WTC11 (cell line): ENCODE results near the gene TRIM25. TPM values are rescaled to one million over a fixed set of nuclear protein-coding genes. Genes with fewer than 3 reads are reported as not detected.

Experiments used
- ATAC-seq: fragments of 200-7000 bp; cut with Tn5 transposase; 2 replicates; pipeline ENCODE4 v1.10.0; 2021; ENCODE audit warnings: mild to moderate bottlenecking, moderate library complexity
- CTCF ChIA-PET: fragments of 300-600 bp; sonication (Branson Sonifier 250); formaldehyde crosslinking; loops from one replicate; lab custom pipeline; 2021; ENCODE audit warnings: antibody characterized with exemption; lab: Charles Lee
- POLR2A ChIA-PET: fragments of 350-600 bp; sonication (Branson Sonifier 250); formaldehyde crosslinking; loops from one replicate; lab custom pipeline; 2021; ENCODE audit warnings: antibody characterized with exemption; lab: Charles Lee
- DNase-seq: peaks from one replicate; pipeline ENCODE4 v3.0.0; 2021; ENCODE audit warnings: low spot score
- H3K27ac Mint-ChIP-seq: 2 replicates; pipeline ENCODE4 v1.8.0; 2021; ENCODE audit warnings: mixed read lengths
- H3K27me3 Mint-ChIP-seq: 2 replicates; pipeline ENCODE4 v1.8.0; 2021; ENCODE audit warnings: low read depth, mild to moderate bottlenecking, moderate library complexity, mixed read lengths
- H3K36me3 Mint-ChIP-seq: 2 replicates; pipeline ENCODE4 v1.8.0; 2021; ENCODE audit warnings: mixed read lengths
- H3K4me1 Mint-ChIP-seq: 2 replicates; pipeline ENCODE4 v1.8.0; 2022; ENCODE audit warnings: mixed read lengths
- H3K4me3 Mint-ChIP-seq: 2 replicates; pipeline ENCODE4 v1.8.0; 2021; ENCODE audit warnings: mild to moderate bottlenecking, moderate library complexity, mixed read lengths
- H3K9me3 Mint-ChIP-seq: 2 replicates; pipeline ENCODE4 v1.8.0; 2021; ENCODE audit warnings: mixed read lengths
- AR ChIP-seq: fragments of 250-450 bp; sonication (Bioruptor Pico); IDR thresholded peaks from 2 replicates; pipeline ENCODE4 v1.9.0; 2021; ENCODE audit warnings: mild to moderate bottlenecking
- ATF6 ChIP-seq: sonication (generic); formaldehyde crosslinking; IDR thresholded peaks from 2 replicates; pipeline ENCODE4 v1.8.1; 2023; ENCODE audit warnings: mild to moderate bottlenecking, missing genetic modification reagents
- CREB1 ChIP-seq: sonication (generic); formaldehyde crosslinking; IDR thresholded peaks from 2 replicates; pipeline ENCODE4 v1.8.0; 2023; ENCODE audit warnings: mild to moderate bottlenecking, missing genetic modification reagents
- E2F5 ChIP-seq: sonication (generic); formaldehyde crosslinking; IDR thresholded peaks from 2 replicates; pipeline ENCODE4 v1.8.1; 2022; ENCODE audit warnings: mild to moderate bottlenecking, moderate library complexity, missing genetic modification reagents
- FOXK1 ChIP-seq: sonication (generic); formaldehyde crosslinking; IDR thresholded peaks from 2 replicates; pipeline ENCODE4 v1.8.0; 2022; ENCODE audit warnings: mild to moderate bottlenecking, moderate library complexity, missing genetic modification reagents
- GRHL2 ChIP-seq: fragments of 250-450 bp; sonication (Bioruptor Pico); IDR thresholded peaks from 2 replicates; pipeline ENCODE4 v1.8.0; 2022; ENCODE audit warnings: mild to moderate bottlenecking, moderate library complexity; ENCODE audit not compliant: insufficient replicate concordance, severe bottlenecking
- IRF2 ChIP-seq: sonication (generic); formaldehyde crosslinking; IDR thresholded peaks from 2 replicates; pipeline ENCODE4 v1.8.0; 2022; ENCODE audit warnings: low read depth, missing genetic modification reagents, borderline replicate concordance
- PREB ChIP-seq: sonication (generic); formaldehyde crosslinking; IDR thresholded peaks from 2 replicates; pipeline ENCODE4 v1.8.1; 2022; ENCODE audit warnings: mild to moderate bottlenecking, missing genetic modification reagents, moderate library complexity, borderline replicate concordance
- RORB ChIP-seq: fragments of 250-450 bp; sonication (Bioruptor Pico); IDR thresholded peaks from 2 replicates; pipeline ENCODE4 v1.9.0; 2021; ENCODE audit warnings: mild to moderate bottlenecking
- ZNF121 ChIP-seq: sonication (generic); formaldehyde crosslinking; IDR thresholded peaks from 2 replicates; pipeline ENCODE4 v1.8.0; 2023; ENCODE audit warnings: missing genetic modification reagents
- ZNF263 ChIP-seq: sonication (generic); formaldehyde crosslinking; IDR thresholded peaks from 2 replicates; pipeline ENCODE4 v1.8.1; 2022; ENCODE audit warnings: low read depth, mild to moderate bottlenecking, moderate library complexity, missing genetic modification reagents
- ZNF512 ChIP-seq: sonication (generic); formaldehyde crosslinking; IDR thresholded peaks from 2 replicates; pipeline ENCODE4 v1.8.1; 2022; ENCODE audit warnings: missing genetic modification reagents, borderline replicate concordance
- total RNA-seq: library from RNA; stranded (reverse); gene quantifications from 3 replicates; pipeline ENCODE4 v1.2.3, GENCODE V29; 2021

Gene TRIM25
- total RNA-seq, 1 experiment from 2014 or later = 49.0 TPM

- no peak overlapping the region for H3K4me3 Mint-ChIP-seq
- ATAC-seq = no peak
- H3K36me3 Mint-ChIP-seq = peaks cover 30% of the 10 kb centered on the region
- CTCF ChIA-PET = interaction anchor here (1.7 kb wide), 1 partner anchor 91 kb away, joined by 4 read pairs; no protein-coding TSS in a partner anchor
- TF ChIP-seq ZNF121 (CRISPR knock-in tag) (0 out of 2 replicates have a peak, but pooled peaks have one; percentile 7), FOXK1 (no peak), AR (CRISPR knock-in tag) (no peak)
- peaks cover 18% of the 10 kb centered on the region for H3K4me1 Mint-ChIP-seq
- peak overlapping the region; percentile 25; the same call in 1 of the 2 replicates for H3K27ac Mint-ChIP-seq
- H3K9me3 Mint-ChIP-seq = no peaks in the 10 kb centered on the region
- no peak for DNase-seq
- H3K27me3 Mint-ChIP-seq = peaks cover 15% of the 10 kb centered on the region
- POLR2A ChIA-PET = interaction anchor here (0.5 kb wide), 1 partner anchor 30 kb away, joined by 3 read pairs; no protein-coding TSS in a partner anchor
Measured at GRCh38 chr17:56910509-56911235, 3.2 kb downstream of the TRIM25 start.

- peak overlapping the region; percentile 25 for H3K27ac Mint-ChIP-seq
- H3K4me1 Mint-ChIP-seq = peaks cover 13% of the 10 kb centered on the region
- H3K27me3 Mint-ChIP-seq = peaks cover 8% of the 10 kb centered on the region
- DNase-seq (no peak), ATAC-seq (no peak)
- CTCF ChIA-PET = interaction anchor here (1.7 kb wide), 1 partner anchor 90 kb away, joined by 4 read pairs; no protein-coding TSS in a partner anchor
- no peak overlapping the region for H3K4me3 Mint-ChIP-seq
- H3K36me3 Mint-ChIP-seq = peaks cover 31% of the 10 kb centered on the region
- POLR2A ChIA-PET = no interaction called here
- H3K9me3 Mint-ChIP-seq = no peaks in the 10 kb centered on the region
- TF ChIP-seq ATF6 (CRISPR knock-in tag) (no peak), GRHL2 (no peak), RORB (no peak), E2F5 (no peak), ZNF263 (CRISPR knock-in tag) (no peak), ZNF512 (CRISPR knock-in tag) (no peak), IRF2 (CRISPR knock-in tag) (no peak), CREB1 (CRISPR knock-in tag) (no peak), PREB (CRISPR knock-in tag) (no peak)
Measured at GRCh38 chr17:56909742-56910508, 3.9 kb downstream of the TRIM25 start.
